ENCODE results near the gene MLLT11. TPM values are rescaled to one million over a fixed set of nuclear protein-coding genes. Genes with fewer than 3 reads are reported as not detected.

Gene MLLT11
- polyA plus RNA-seq, 1 experiment: 28.3 TPM

DNA sequence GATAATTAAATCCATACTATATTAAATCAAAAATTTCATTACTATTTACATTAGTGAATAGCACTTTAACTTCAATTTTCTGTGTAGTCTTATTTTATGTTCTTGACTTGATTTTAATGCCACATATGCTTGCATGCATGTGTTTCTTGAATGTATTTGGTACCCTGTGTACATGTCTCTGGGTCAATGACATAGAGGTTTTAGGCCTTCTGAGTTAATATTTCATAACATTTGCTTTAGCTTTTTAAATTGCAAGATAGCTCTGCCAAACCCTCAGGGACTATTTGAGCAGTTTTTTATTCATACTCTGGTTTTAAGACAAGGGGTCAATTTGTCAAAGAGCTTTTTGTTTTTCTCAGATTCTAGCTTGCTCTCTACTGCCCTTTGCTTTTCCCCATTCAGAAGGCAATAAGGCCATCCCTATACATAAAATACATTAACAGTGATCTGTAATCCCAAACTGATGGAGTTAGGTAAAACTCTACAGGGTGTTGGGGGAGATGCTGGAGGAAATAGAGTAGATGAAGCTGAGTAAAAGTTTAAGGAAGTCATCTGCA, 5.0 kb downstream of the MLLT11 start:
- ChIA-PET POLR2A (no interaction called here), CTCF (interaction anchor here (1.0 kb wide), 1 partner anchor 35 kb away, joined by 3 read pairs; no protein-coding TSS in a partner anchor)
- no peak overlapping the region for H3K27ac ChIP-seq (ENCODE audit: low read depth, low read length)
- TF ChIP-seq, protein P1, sequence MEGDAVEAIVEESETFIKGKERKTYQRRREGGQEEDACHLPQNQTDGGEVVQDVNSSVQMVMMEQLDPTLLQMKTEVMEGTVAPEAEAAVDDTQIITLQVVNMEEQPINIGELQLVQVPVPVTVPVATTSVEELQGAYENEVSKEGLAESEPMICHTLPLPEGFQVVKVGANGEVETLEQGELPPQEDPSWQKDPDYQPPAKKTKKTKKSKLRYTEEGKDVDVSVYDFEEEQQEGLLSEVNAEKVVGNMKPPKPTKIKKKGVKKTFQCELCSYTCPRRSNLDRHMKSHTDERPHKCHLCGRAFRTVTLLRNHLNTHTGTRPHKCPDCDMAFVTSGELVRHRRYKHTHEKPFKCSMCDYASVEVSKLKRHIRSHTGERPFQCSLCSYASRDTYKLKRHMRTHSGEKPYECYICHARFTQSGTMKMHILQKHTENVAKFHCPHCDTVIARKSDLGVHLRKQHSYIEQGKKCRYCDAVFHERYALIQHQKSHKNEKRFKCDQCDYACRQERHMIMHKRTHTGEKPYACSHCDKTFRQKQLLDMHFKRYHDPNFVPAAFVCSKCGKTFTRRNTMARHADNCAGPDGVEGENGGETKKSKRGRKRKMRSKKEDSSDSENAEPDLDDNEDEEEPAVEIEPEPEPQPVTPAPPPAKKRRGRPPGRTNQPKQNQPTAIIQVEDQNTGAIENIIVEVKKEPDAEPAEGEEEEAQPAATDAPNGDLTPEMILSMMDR (IDR thresholded peaks at IDR 0.05; ENCODE audit: low read depth, low read length): no peak
- H3K9me3 ChIP-seq (ENCODE audit: control insufficient read depth, insufficient read depth, low read length): no peaks in the 10 kb centered on the region; the same call in 1 of the 2 replicates
- H3K4me3 ChIP-seq (ENCODE audit: low read depth, low read length): no peak overlapping the region
- no peaks in the 10 kb centered on the region for H3K27me3 ChIP-seq (ENCODE audit: control insufficient read depth, insufficient read depth, low read length)
- no peak for DNase-seq (ENCODE audit: low read depth, low spot score)

- Histone ChIP-seq H3K9me3 (ENCODE audit: control insufficient read depth, insufficient read depth, low read length) (no peaks in the 10 kb centered on the region; the same call in 1 of the 2 replicates), H3K4me3 (ENCODE audit: low read depth, low read length) (no peak overlapping the region), H3K27me3 (ENCODE audit: control insufficient read depth, insufficient read depth, low read length) (no peaks in the 10 kb centered on the region), H3K27ac (ENCODE audit: low read depth, low read length) (no peak overlapping the region)
- ChIA-PET POLR2A (interaction anchor here (0.7 kb wide), 2 partner anchors 12 to 19 kb away, joined by 4 to 5 read pairs; no protein-coding TSS in a partner anchor), CTCF (interaction anchor here (1.8 kb wide), 1 partner anchor 33 kb away, joined by 5 read pairs; no protein-coding TSS in a partner anchor)
- TF ChIP-seq, protein P1 (IDR thresholded peaks at IDR 0.05; ENCODE audit: low read depth, low read length): no peak
- DNase-seq (ENCODE audit: low read depth, low spot score): no peak
Observed at GRCh38 chr1:151067185-151067584, 7.0 kb downstream of the MLLT11 start.

- H3K27ac ChIP-seq (ENCODE audit: low read depth, low read length): peak overlapping the region; percentile 31
- DNase-seq (ENCODE audit: low read depth, low spot score): no peak
- no peaks in the 10 kb centered on the region; the same call in 1 of the 2 replicates for H3K9me3 ChIP-seq (ENCODE audit: control insufficient read depth, insufficient read depth, low read length)
- TF ChIP-seq, protein P1 (IDR thresholded peaks at IDR 0.05; ENCODE audit: low read depth, low read length): no peak
- H3K4me3 ChIP-seq (ENCODE audit: low read depth, low read length): no peak overlapping the region
- H3K27me3 ChIP-seq (ENCODE audit: control insufficient read depth, insufficient read depth, low read length): no peaks in the 10 kb centered on the region
- ChIA-PET CTCF (no interaction called here), POLR2A (no interaction called here)
Observed at GRCh38 chr1:151069103-151069486, 8.9 kb downstream of the MLLT11 start.

DNA sequence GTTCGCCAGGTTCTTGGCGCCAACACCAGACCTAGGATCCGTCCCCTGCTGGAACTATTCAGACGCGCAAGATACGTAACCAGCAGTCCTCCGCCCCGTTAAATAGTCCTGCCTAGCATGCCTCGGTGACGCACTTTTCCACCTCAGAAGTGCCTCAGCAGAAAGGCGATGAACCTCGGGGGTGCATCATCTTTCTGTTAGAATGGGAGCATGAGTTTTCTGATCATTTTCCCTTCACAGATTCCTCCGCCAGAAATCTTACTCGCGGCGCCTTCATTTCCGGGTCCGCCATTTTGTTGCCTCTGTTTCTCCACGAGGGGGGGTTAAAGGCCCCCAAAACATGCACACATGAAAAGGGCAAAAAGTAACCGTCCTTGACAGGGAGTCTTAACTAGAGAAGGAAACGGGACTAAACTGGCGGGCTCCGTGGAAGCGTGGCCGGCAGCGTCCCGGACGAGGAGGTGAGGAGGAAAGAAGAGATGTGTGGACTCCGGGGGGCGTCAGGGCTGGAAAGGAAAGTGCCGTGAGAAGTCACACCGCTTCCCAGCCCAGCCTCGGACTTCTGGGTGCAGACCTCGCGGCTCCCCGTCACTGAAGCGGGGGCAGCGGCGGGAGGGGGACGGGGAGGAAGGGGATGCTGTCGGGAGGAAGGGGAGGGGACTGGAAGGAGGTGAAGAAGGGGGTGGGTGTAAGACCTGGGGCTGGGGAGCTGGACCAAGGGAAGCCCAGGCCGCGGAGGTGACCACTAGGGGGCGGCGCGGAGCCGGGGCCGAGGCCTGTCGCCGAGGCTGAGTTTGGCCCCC, 10.5 kb downstream of the MLLT11 start, which contains the start of gene GABPB2:
GABPB2 (plus strand) TSS at position 288 of the 803 bp plus-strand sequence. CDS start 17,429 bp downstream, outside the sequence.
- Histone ChIP-seq H3K27ac (ENCODE audit: low read depth, low read length) (peak within 1 kb of the TSS; percentile 99), H3K4me3 (ENCODE audit: low read depth, low read length) (peak within 1 kb of the TSS; percentile 79), H3K9me3 (ENCODE audit: control insufficient read depth, insufficient read depth, low read length) (no peaks in the 10 kb centered on the region; the same call in 1 of the 2 replicates), H3K27me3 (ENCODE audit: control insufficient read depth, insufficient read depth, low read length) (no peaks in the 10 kb centered on the region)
- TF ChIP-seq, protein P1 (IDR thresholded peaks at IDR 0.05; ENCODE audit: low read depth, low read length): peak; percentile 88
- ChIA-PET CTCF (interaction anchor here (0.5 to 2.5 kb wide), 12 partner anchors 9 to 270 kb away, joined by 3 to 21 read pairs (median 7); no protein-coding TSS in a partner anchor), POLR2A (interaction anchor here (0.5 to 1.0 kb wide), 6 partner anchors 8 to 180 kb away, joined by 3 to 9 read pairs (median 4); partner anchors contain the start of gene VPS72)
- peak; percentile 93 for DNase-seq (ENCODE audit: low read depth, low spot score)
